Measurements from ENCODE around the gene GPR55.

DNA sequence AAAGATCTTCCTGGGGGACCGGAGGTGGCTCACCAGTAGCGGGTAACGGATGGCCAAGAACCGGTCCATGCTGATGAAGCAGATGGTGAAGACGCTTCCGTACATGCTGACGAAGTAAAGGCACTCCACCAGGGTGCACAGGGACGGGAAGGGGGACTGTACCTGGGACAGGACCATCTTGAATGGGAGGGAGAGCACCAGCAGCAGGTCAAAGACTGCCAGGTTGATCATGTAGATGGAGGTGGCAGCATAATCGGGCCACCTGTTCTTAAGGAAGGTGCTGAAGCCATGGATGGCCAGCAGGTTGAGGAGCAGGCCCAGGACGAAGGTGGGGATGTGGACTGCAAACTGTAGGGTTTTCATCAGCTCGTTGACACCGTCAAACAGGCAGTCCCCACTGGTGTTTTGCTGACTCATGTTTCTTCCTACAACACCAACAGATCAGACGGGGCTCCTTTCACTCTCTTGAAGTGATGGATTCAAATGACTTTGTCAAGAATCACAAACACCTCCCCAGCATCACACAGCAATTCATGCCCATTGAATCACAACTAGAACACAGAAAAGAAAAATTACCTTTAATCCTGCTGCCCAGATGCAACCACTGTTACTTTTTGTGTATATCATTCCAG is 14.4 kb downstream of the GPR55 start:
- TF ChIP-seq EZH2 (IDR thresholded peaks at IDR 0.05; ENCODE audit: borderline replicate concordance, insufficient read depth, low read depth, low read length, poor library complexity, severe bottlenecking), result no peak
- TF ChIP-seq, protein P1, sequence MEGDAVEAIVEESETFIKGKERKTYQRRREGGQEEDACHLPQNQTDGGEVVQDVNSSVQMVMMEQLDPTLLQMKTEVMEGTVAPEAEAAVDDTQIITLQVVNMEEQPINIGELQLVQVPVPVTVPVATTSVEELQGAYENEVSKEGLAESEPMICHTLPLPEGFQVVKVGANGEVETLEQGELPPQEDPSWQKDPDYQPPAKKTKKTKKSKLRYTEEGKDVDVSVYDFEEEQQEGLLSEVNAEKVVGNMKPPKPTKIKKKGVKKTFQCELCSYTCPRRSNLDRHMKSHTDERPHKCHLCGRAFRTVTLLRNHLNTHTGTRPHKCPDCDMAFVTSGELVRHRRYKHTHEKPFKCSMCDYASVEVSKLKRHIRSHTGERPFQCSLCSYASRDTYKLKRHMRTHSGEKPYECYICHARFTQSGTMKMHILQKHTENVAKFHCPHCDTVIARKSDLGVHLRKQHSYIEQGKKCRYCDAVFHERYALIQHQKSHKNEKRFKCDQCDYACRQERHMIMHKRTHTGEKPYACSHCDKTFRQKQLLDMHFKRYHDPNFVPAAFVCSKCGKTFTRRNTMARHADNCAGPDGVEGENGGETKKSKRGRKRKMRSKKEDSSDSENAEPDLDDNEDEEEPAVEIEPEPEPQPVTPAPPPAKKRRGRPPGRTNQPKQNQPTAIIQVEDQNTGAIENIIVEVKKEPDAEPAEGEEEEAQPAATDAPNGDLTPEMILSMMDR (IDR thresholded peaks at IDR 0.05), result no peak

Data from B cell (primary cell).